NT2/D1 (cell line): Measurements from ENCODE around the gene ABHD12.

Source experiments
- SUZ12 ChIP-seq: IDR thresholded peaks from 2 replicates; pipeline ENCODE4 v1.6.1; 2011; ENCODE audit not compliant: insufficient read length, insufficient read depth; ENCODE audit errors: extremely low read depth
- YY1 ChIP-seq: IDR thresholded peaks from 2 replicates; pipeline ENCODE4 v1.6.1; 2011; ENCODE audit not compliant: insufficient read length, insufficient read depth

GRCh38 chr20:25378884-25379733 is 11.5 kb downstream of the ABHD12 start:
- TF ChIP-seq YY1 (no peak), SUZ12 (no peak)
